ENCODE results near the gene C9orf43.

C9orf43 gene

GRCh38 chr9:113388833-113389232 is 21.7 kb upstream of the C9orf43 start:
- no peak for TF ChIP-seq CTCF (IDR thresholded peaks at IDR 0.05; ENCODE audit: extremely low read depth, missing control alignments)
- DNase-seq (ENCODE audit: low spot score): no peak

GRCh38 chr9:113389451-113389850 is 21.1 kb upstream of the C9orf43 start:
- DNase-seq (ENCODE audit: low spot score): no peak
- no peak for TF ChIP-seq CTCF (IDR thresholded peaks at IDR 0.05; ENCODE audit: extremely low read depth, missing control alignments)

- DNase-seq (ENCODE audit: low spot score): no peak
- no peak for TF ChIP-seq CTCF (IDR thresholded peaks at IDR 0.05; ENCODE audit: extremely low read depth, missing control alignments)
Measured at GRCh38 chr9:113390192-113390960, 20.2 kb upstream of the C9orf43 start.

- no peak for TF ChIP-seq CTCF (IDR thresholded peaks at IDR 0.05; ENCODE audit: extremely low read depth, missing control alignments)
- DNase-seq (ENCODE audit: low spot score): no peak
Measured at GRCh38 chr9:113391917-113392316, 18.6 kb upstream of the C9orf43 start.

- DNase-seq (ENCODE audit: low spot score): no peak
- no peak for TF ChIP-seq CTCF (IDR thresholded peaks at IDR 0.05; ENCODE audit: extremely low read depth, missing control alignments)
Measured at GRCh38 chr9:113393281-113393680, 17.3 kb upstream of the C9orf43 start.

- TF ChIP-seq CTCF (IDR thresholded peaks at IDR 0.05; ENCODE audit: extremely low read depth, missing control alignments): no peak
- no peak for DNase-seq (ENCODE audit: low spot score)
Measured at GRCh38 chr9:113395000-113395861, 15.3 kb upstream of the C9orf43 start.

GRCh38 chr9:113397203-113397631 is 13.3 kb upstream of the C9orf43 start:
- no peak for TF ChIP-seq CTCF (IDR thresholded peaks at IDR 0.05; ENCODE audit: extremely low read depth, missing control alignments)
- DNase-seq (ENCODE audit: low spot score): no peak

Data from GM20000 (cell line).